ENCODE measurements around the gene SENP3. TPM values are rescaled to one million over a fixed set of nuclear protein-coding genes. Genes with fewer than 3 reads are reported as not detected.
A peak's percentile ranks its signal among the peaks of the same experiment; 100 is the strongest.

Gene SENP3
- total and polyA plus RNA-seq, 2 of the 13 experiments (the other 11 are each of a cell fraction or from before 2014, with no cell fraction given): 55.8 to 75.4 TPM

GRCh38 chr17:7557775-7558543 lies 3.8 kb upstream of the SENP3 start (continued):
- TF ChIP-seq MAZ (IDR thresholded peaks at IDR 0.05; ENCODE audit: borderline replicate concordance, low read depth, low read length) (0 out of 2 replicates have a peak, but pooled peaks have one; percentile 17), MAZ (CRISPR knock-in tag; IDR thresholded peaks at IDR 0.05; ENCODE audit: low read depth) (no peak), ZNF292 (CRISPR knock-in tag; IDR thresholded peaks at IDR 0.05; ENCODE audit: borderline replicate concordance, low read depth) (no peak)

- Histone ChIP-seq H3K4me3 (replicated peaks in 1 of 3; ENCODE audit: insufficient read depth in 1 of 3, low read depth in 2 of 3, low read length in 3 of 3) (peak within 1 kb of the TSS; percentile 51 to 92 (median 58)), H3K27me3 (ENCODE audit: control insufficient read depth in 1 of 2, insufficient read depth in 2 of 2, low read length in 2 of 2) (no peaks in the 10 kb centered on the region; a peak in 1 of 5 replicates), H3K36me3 (replicated peaks in 1 of 2; ENCODE audit: control insufficient read depth in 1 of 2, insufficient read depth in 2 of 2, low read length in 2 of 2) (peaks cover under 1% of the 10 kb centered on the region in 2 experiments; a peak in 3 of 5 replicates), H3K27ac (ENCODE audit: extremely low read length, insufficient read depth, low read length) (peak within 1 kb of the TSS; percentile 55), H3K9ac (ENCODE audit: insufficient read depth, low read depth, low read length) (peak within 1 kb of the TSS; percentile 67), H3K4me1 (ENCODE audit: insufficient read depth, low read length) (peaks cover 58% of the 10 kb centered on the region), H3K79me2 (ENCODE audit: insufficient read depth, low read length) (peaks cover 17% of the 10 kb centered on the region), H3K9me3 (ENCODE audit: low read length) (no peaks in the 10 kb centered on the region), H4K20me1 (ENCODE audit: insufficient read depth, low read length) (no peaks in the 10 kb centered on the region), H2AFZ (ENCODE audit: low read length) (no peak within 1 kb of the TSS), H3K4me2 (ENCODE audit: low read depth, low read length) (peak within 1 kb of the TSS; percentile 91)
- no peak for FAIRE-seq
- ChIA-PET POLR2A (interaction anchor here (1.0 to 4.8 kb wide), 8 partner anchors 10 to 155 kb away, joined by 3 to 33 read pairs (median 8); partner anchors contain the start of genes MPDU1, TMEM256, TNFSF12 and TP53), CTCF (ENCODE audit: low intra/inter-chr PET ratio, low total read pairs) (interaction anchor here (3.3 kb wide), 1 partner anchor 35 kb away, joined by 27 read pairs; no protein-coding TSS in a partner anchor)
- DNase-seq (ENCODE audit: low spot score): no peak
- in situ Hi-C loops (cut with HindIII; ENCODE audit: extremely low pct_ligation_motif_present, low pct_unique_long_range_greater_than_20kb) (loop anchor here (5.0 kb wide), 1 partner anchor 46 kb away; no protein-coding TSS in a partner anchor), intact Hi-C loops (cut with micrococcal nuclease; ENCODE audit: unreplicated experiment) (no loop called here)
- no peak for ATAC-seq
- no TSS peak for BruUV-seq (replicated peaks)
- 55% methylated on average over 14 of the region's 16 CpGs for WGBS (ENCODE audit: low lambda C conversion rate)
- TF ChIP-seq HCFC1 (IDR thresholded peaks at IDR 0.05; ENCODE audit: low read depth, low read length) (no peak), SRSF1 (optimal IDR thresholded peaks at IDR 0.05; ENCODE audit: low read depth, low read length) (peak; percentile 19), ZFP62 (CRISPR knock-in tag; IDR thresholded peaks at IDR 0.05) (no peak), ZNF773 (CRISPR knock-in tag; IDR thresholded peaks at IDR 0.05; ENCODE audit: borderline replicate concordance) (no peak), ZBTB49 (CRISPR knock-in tag; IDR thresholded peaks at IDR 0.05; ENCODE audit: borderline replicate concordance) (no peak), ZNF646 (CRISPR knock-in tag; IDR thresholded peaks at IDR 0.05) (0 out of 2 replicates have a peak, but pooled peaks have one; percentile 29), PCBP2 (optimal IDR thresholded peaks at IDR 0.05; ENCODE audit: low read depth, low read length, poor library complexity, severe bottlenecking) (peak; percentile 19)
These were observed 3.0 kb upstream of the SENP3 start, which contains the start of gene TNFSF13 for GRCh38 chr17:7558544-7559319. Gene TNFSF13 (plus strand): TSS chr17:7558750. CDS start chr17:7559040, 290 bp downstream.
